ENCODE measurements around the gene ZNF626. TPM values are rescaled to one million over a fixed set of nuclear protein-coding genes. Genes with fewer than 3 reads are reported as not detected.
"Not testable (repeated sequence)": the region's sequence is repeated elsewhere in the genome, so short reads cannot be mapped to it uniquely, and the experiment has no call there.

The ZNF626 gene
- total RNA-seq, 2 experiments from 2014 or later: 8.0 to 13.3 TPM

- H3K9me3 Mint-ChIP-seq (ENCODE audit: low read depth): peaks cover 47% of the 10 kb centered on the region
- H3K36me3 Mint-ChIP-seq (ENCODE audit: low read depth): peaks cover 10% of the 10 kb centered on the region
- intact Hi-C loops (cut with DNase I, micrococcal nuclease): no loop called here
- H3K4me1 Mint-ChIP-seq: peaks cover 5% of the 10 kb centered on the region
- H3K27me3 Mint-ChIP-seq: no peaks in the 10 kb centered on the region
- no peak for DNase-seq
- no peak overlapping the region for H3K27ac Mint-ChIP-seq
- POLR2A ChIA-PET: no interaction called here
- no peak for ATAC-seq
- CTCF ChIA-PET: no interaction called here
- no peak overlapping the region for H3K4me3 Mint-ChIP-seq
These were observed 45.3 kb downstream of the ZNF626 start for GRCh38 chr19:20616071-20616470.

GRCh38 chr19:20614971-20615370 lies 46.4 kb downstream of the ZNF626 start:
- ATAC-seq; POLR2A ChIA-PET; H3K27ac Mint-ChIP-seq; intact Hi-C loops (cut with DNase I, micrococcal nuclease); H3K4me3 Mint-ChIP-seq; H3K4me1 Mint-ChIP-seq; CTCF ChIA-PET; DNase-seq; H3K27me3 Mint-ChIP-seq; H3K36me3 Mint-ChIP-seq (ENCODE audit: low read depth): not testable (repeated sequence)
- H3K9me3 Mint-ChIP-seq (ENCODE audit: low read depth): peaks cover 51% of the 10 kb centered on the region

- ChIA-PET CTCF (no interaction called here), POLR2A (interaction anchor here (0.6 kb wide), 1 partner anchor 187 kb away, joined by 3 read pairs; no protein-coding TSS in a partner anchor)
- peaks cover 49% of the 10 kb centered on the region for H3K9me3 Mint-ChIP-seq (ENCODE audit: low read depth)
These were observed 48.6 kb downstream of the ZNF626 start for GRCh38 chr19:20612711-20613316.

GRCh38 chr19:20611866-20612265 lies 49.5 kb downstream of the ZNF626 start:
- no peak for ATAC-seq

More at GRCh38 chr19:20612711-20613316, 48.6 kb downstream of the ZNF626 start:
- intact Hi-C loops (cut with DNase I, micrococcal nuclease): no loop called here
- peaks cover 6% of the 10 kb centered on the region for H3K36me3 Mint-ChIP-seq (ENCODE audit: low read depth)
- H3K4me3 Mint-ChIP-seq: no peak overlapping the region
- DNase-seq (no peak), ATAC-seq (no peak)
- H3K4me1 Mint-ChIP-seq: peaks cover 5% of the 10 kb centered on the region
- H3K27ac Mint-ChIP-seq: no peak overlapping the region
- no peaks in the 10 kb centered on the region for H3K27me3 Mint-ChIP-seq

GRCh38 chr19:20607943-20608342 lies 53.4 kb downstream of the ZNF626 start:
- no peaks in the 10 kb centered on the region for H3K36me3 Mint-ChIP-seq (ENCODE audit: low read depth)
- no peak overlapping the region for H3K4me3 Mint-ChIP-seq
- no peak for DNase-seq
- H3K27me3 Mint-ChIP-seq: no peaks in the 10 kb centered on the region
- H3K27ac Mint-ChIP-seq: no peak overlapping the region
- peaks cover 5% of the 10 kb centered on the region for H3K4me1 Mint-ChIP-seq
- intact Hi-C loops (cut with DNase I, micrococcal nuclease): no loop called here
- ChIA-PET CTCF (no interaction called here), POLR2A (interaction anchor here (0.6 kb wide), 1 partner anchor 196 kb away, joined by 5 read pairs; no protein-coding TSS in a partner anchor)
- H3K9me3 Mint-ChIP-seq (ENCODE audit: low read depth): peaks cover 40% of the 10 kb centered on the region
- no peak for ATAC-seq

More at GRCh38 chr19:20611866-20612265, 49.5 kb downstream of the ZNF626 start:
- no peak overlapping the region for H3K4me3 Mint-ChIP-seq
- H3K9me3 Mint-ChIP-seq (ENCODE audit: low read depth): peaks cover 41% of the 10 kb centered on the region
- intact Hi-C loops (cut with DNase I, micrococcal nuclease): no loop called here
- no peak overlapping the region for H3K27ac Mint-ChIP-seq
- H3K4me1 Mint-ChIP-seq: peaks cover 5% of the 10 kb centered on the region
- peaks cover 6% of the 10 kb centered on the region for H3K36me3 Mint-ChIP-seq (ENCODE audit: low read depth)
- H3K27me3 Mint-ChIP-seq: no peaks in the 10 kb centered on the region
- ChIA-PET CTCF (no interaction called here), POLR2A (no interaction called here)
- DNase-seq: no peak

Other genes starting within 250 kb of the ZNF626 start
- gene ZNF737, start 95.8 kb downstream of the ZNF626 start, total RNA-seq: 10 to 100 TPM; 13.9 to 16.4 TPM
- 10 to 100 TPM in 1 of 2 experiments, 1 to 10 TPM in 1; 8.8 to 11.1 TPM for gene ZNF66, start 114.7 kb upstream of the ZNF626 start, total RNA-seq

All from activated CD4-positive, alpha-beta T cell treated with anti-CD3 and anti-CD28 coated beads for 36 hours (primary cell).